Uterus (tissue), 2 donors: ENCODE measurements around the gene PAIP1.

ENCODE experiments used
- POLR2A ChIP-seq, 2 donors: fragments of 450-650 bp; IDR thresholded peaks; one replicate each; pipeline ENCODE4 v1.6.1; 2016; ENCODE audit warnings: antibody characterized with exemption in 2 of 2, mild to moderate bottlenecking in 1 of 2, moderate library complexity in 1 of 2
- TF ChIP-seq, protein P1 (sequence below), 4 experiments: fragments of 200-600 bp in 2 of 4; fragments of 450-650 bp in 2 of 4; sonication (generic) in 2 of 4; IDR thresholded peaks; one replicate each; pipeline ENCODE4 v1.5.1; 2016 to 2019; ENCODE audit warnings: antibody characterized with exemption in 4 of 4, mild to moderate bottlenecking in 2 of 4, moderate library complexity in 1 of 4

DNA sequence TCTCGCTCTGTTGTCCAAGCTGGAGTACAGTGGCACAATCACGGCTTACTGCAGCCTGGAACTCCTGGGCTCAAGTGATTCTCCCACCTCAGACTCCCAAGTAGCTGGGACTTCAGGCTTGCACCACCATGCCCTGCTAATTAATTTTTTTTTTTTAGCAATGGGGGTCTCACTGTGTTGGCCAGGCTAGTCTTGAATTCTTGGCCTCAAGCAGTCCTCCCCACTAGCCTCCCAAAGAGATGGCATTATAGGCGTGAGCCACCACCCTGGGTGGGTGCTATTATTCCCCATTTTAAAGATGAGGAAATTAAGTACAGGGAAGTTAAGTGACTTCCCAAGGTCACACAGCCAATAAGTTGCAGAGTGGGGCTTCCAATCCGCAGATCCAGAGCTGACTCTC, 47.8 kb upstream of the PAIP1 start:
- TF ChIP-seq, protein P1, sequence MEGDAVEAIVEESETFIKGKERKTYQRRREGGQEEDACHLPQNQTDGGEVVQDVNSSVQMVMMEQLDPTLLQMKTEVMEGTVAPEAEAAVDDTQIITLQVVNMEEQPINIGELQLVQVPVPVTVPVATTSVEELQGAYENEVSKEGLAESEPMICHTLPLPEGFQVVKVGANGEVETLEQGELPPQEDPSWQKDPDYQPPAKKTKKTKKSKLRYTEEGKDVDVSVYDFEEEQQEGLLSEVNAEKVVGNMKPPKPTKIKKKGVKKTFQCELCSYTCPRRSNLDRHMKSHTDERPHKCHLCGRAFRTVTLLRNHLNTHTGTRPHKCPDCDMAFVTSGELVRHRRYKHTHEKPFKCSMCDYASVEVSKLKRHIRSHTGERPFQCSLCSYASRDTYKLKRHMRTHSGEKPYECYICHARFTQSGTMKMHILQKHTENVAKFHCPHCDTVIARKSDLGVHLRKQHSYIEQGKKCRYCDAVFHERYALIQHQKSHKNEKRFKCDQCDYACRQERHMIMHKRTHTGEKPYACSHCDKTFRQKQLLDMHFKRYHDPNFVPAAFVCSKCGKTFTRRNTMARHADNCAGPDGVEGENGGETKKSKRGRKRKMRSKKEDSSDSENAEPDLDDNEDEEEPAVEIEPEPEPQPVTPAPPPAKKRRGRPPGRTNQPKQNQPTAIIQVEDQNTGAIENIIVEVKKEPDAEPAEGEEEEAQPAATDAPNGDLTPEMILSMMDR (IDR thresholded peaks at IDR 0.05) = no peak
- TF ChIP-seq POLR2A (IDR thresholded peaks at IDR 0.05) = no peak
